A549 (cell line): ENCODE measurements around the gene STS.

Experiments
- CBX2 ChIP-seq: fragments of 200-600 bp; sonication (generic); IDR thresholded peaks from 2 replicates; pipeline ENCODE4 v1.6.1; 2016; ENCODE audit warnings: low read depth, mild to moderate bottlenecking, borderline replicate concordance
- CHD4 ChIP-seq: fragments of 200-600 bp; sonication (generic); IDR thresholded peaks from 2 replicates; pipeline ENCODE4 v1.6.1; 2016; ENCODE audit warnings: antibody characterized with exemption, mild to moderate bottlenecking, borderline replicate concordance
- EP300 ChIP-seq, 2 experiments: fragments of >200 bp; sonication (Bioruptor Twin); formaldehyde crosslinking; IDR thresholded peaks; 2 replicates in 1 of 2; 3 replicates in 1 of 2; pipeline ENCODE4 v1.6.1; 2016 to 2017
- HDAC2 ChIP-seq: fragments of 200-600 bp; sonication (generic); IDR thresholded peaks from 2 replicates; pipeline ENCODE4 v1.6.1; 2016
- JUN ChIP-seq, 2 experiments: fragments of >200 bp; sonication (Bioruptor Twin); formaldehyde crosslinking; IDR thresholded peaks; 2 replicates in 1 of 2; 3 replicates in 1 of 2; pipeline ENCODE4 v1.6.1; 2016 to 2017
- MAFK ChIP-seq: fragments of 450-650 bp; IDR thresholded peaks from 2 replicates; pipeline ENCODE4 v1.6.1; 2014; ENCODE audit not compliant: partially characterized antibody
- MAZ ChIP-seq: fragments of 150-350 bp; IDR thresholded peaks from 2 replicates; pipeline ENCODE4 v1.6.1; 2014; ENCODE audit warnings: antibody characterized with exemption, low read depth, low read length, borderline replicate concordance
- RAD21 ChIP-seq, 2 experiments: fragments of >200 bp in 1 of 2; sonication (Bioruptor Twin) in 1 of 2; formaldehyde crosslinking in 1 of 2; IDR thresholded peaks in 1 of 2; conservative IDR thresholded peaks in 1 of 2; 2 replicates in 1 of 2; 3 replicates in 1 of 2; pipeline ENCODE4 v1.6.1; 2012 to 2018; ENCODE audit warnings: inconsistent platforms in 1 of 2
- RCOR1 ChIP-seq: fragments of 150-350 bp; IDR thresholded peaks from 2 replicates; pipeline ENCODE4 v1.6.1; 2014; ENCODE audit warnings: antibody characterized with exemption, low read length, low read depth
- RFX5 ChIP-seq: fragments of 450-650 bp; IDR thresholded peaks from 2 replicates; pipeline ENCODE4 v1.7.1; 2014; ENCODE audit warnings: antibody characterized with exemption, mild to moderate bottlenecking, moderate library complexity
- RNF2 ChIP-seq: fragments of 200-600 bp; sonication (generic); IDR thresholded peaks from 2 replicates; pipeline ENCODE4 v1.6.1; 2016; ENCODE audit warnings: low read depth, mild to moderate bottlenecking, antibody characterized with exemption, moderate library complexity, borderline replicate concordance
- SREBF2 ChIP-seq: fragments of 450-650 bp; IDR thresholded peaks from 2 replicates; pipeline ENCODE4 v1.6.1; 2014; ENCODE audit warnings: mild to moderate bottlenecking, moderate library complexity
- TF ChIP-seq, protein P1 (sequence below): fragments of >200 bp; sonication (Bioruptor Twin); formaldehyde crosslinking; IDR thresholded peaks from 3 replicates; pipeline ENCODE4 v1.5.1; 2016
- TF ChIP-seq, protein P2 (sequence below): IDR thresholded peaks from 2 replicates; pipeline ENCODE4 v1.6.1; 2012

DNA sequence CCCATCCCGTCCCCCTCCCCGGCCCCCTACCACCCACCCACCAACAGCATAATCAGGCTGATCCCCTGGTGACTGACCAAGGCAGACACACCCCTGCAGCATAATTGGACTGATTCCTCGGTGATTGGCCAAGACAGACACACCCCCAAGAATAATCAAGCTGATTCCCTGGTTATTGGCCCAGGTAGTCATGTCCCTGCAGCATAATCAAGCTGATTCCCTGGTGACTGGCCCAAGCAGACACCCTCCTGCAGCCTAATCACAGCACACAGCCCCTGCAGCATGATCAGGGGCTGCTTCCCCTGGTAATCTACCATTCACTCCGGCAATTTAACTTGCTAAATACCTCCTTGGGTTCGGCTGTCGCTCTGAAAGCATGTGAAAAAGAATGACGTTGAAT, 47.5 kb upstream of the STS start:
- no peak for TF ChIP-seq MAZ
- no peak for TF ChIP-seq EP300 (IDR thresholded peaks at IDR 0.05)
- TF ChIP-seq, protein P1, sequence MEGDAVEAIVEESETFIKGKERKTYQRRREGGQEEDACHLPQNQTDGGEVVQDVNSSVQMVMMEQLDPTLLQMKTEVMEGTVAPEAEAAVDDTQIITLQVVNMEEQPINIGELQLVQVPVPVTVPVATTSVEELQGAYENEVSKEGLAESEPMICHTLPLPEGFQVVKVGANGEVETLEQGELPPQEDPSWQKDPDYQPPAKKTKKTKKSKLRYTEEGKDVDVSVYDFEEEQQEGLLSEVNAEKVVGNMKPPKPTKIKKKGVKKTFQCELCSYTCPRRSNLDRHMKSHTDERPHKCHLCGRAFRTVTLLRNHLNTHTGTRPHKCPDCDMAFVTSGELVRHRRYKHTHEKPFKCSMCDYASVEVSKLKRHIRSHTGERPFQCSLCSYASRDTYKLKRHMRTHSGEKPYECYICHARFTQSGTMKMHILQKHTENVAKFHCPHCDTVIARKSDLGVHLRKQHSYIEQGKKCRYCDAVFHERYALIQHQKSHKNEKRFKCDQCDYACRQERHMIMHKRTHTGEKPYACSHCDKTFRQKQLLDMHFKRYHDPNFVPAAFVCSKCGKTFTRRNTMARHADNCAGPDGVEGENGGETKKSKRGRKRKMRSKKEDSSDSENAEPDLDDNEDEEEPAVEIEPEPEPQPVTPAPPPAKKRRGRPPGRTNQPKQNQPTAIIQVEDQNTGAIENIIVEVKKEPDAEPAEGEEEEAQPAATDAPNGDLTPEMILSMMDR = no peak
- TF ChIP-seq HDAC2 = no peak
- no peak for TF ChIP-seq MAFK
- TF ChIP-seq CBX2 = no peak
- no peak for TF ChIP-seq SREBF2
- no peak for TF ChIP-seq RNF2
- no peak for TF ChIP-seq RFX5
- TF ChIP-seq RAD21 (conservative IDR thresholded peaks at IDR 0.05 in 1 of 2, IDR thresholded peaks at IDR 0.05 in 1 of 2) = no peak
- TF ChIP-seq JUN (IDR thresholded peaks at IDR 0.05) = no peak
- no peak for TF ChIP-seq CHD4
- no peak for TF ChIP-seq RCOR1
- TF ChIP-seq, protein P2, sequence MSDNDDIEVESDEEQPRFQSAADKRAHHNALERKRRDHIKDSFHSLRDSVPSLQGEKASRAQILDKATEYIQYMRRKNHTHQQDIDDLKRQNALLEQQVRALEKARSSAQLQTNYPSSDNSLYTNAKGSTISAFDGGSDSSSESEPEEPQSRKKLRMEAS = no peak
